Measurements from ENCODE around the gene ERCC6L2. TPM values are rescaled to one million over a fixed set of nuclear protein-coding genes. Genes with fewer than 3 reads are reported as not detected.

Gene ERCC6L2
- total and polyA plus RNA-seq, 10 of the 15 experiments (the other 5 are each of a cell fraction or from before 2014, with no cell fraction given), result 8.1 to 45.0 (median 22.6) TPM

DNA sequence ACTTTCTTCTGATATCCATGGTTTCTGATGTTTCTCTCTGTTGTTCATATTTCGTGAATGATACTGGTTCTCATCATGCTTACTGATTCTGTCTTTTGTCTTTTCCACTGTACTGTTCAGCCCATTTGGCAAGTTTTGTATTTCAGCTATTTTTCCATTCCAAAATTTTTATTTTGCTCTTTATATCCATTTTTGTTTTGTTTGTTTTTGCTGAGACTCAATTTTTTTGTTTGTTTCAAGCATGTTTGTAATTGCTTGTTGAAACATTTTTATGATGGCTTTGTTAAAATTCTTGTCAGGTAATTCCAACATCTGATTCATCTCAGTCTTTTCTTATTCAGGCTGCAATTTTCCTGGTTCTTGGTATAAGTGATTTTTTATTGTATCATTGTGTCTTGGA, 64.0 kb downstream of the ERCC6L2 start (continued):
- TF ChIP-seq, protein P1, sequence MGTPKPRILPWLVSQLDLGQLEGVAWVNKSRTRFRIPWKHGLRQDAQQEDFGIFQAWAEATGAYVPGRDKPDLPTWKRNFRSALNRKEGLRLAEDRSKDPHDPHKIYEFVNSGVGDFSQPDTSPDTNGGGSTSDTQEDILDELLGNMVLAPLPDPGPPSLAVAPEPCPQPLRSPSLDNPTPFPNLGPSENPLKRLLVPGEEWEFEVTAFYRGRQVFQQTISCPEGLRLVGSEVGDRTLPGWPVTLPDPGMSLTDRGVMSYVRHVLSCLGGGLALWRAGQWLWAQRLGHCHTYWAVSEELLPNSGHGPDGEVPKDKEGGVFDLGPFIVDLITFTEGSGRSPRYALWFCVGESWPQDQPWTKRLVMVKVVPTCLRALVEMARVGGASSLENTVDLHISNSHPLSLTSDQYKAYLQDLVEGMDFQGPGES (IDR thresholded peaks at IDR 0.05), result no peak
- TF ChIP-seq, protein P2, sequence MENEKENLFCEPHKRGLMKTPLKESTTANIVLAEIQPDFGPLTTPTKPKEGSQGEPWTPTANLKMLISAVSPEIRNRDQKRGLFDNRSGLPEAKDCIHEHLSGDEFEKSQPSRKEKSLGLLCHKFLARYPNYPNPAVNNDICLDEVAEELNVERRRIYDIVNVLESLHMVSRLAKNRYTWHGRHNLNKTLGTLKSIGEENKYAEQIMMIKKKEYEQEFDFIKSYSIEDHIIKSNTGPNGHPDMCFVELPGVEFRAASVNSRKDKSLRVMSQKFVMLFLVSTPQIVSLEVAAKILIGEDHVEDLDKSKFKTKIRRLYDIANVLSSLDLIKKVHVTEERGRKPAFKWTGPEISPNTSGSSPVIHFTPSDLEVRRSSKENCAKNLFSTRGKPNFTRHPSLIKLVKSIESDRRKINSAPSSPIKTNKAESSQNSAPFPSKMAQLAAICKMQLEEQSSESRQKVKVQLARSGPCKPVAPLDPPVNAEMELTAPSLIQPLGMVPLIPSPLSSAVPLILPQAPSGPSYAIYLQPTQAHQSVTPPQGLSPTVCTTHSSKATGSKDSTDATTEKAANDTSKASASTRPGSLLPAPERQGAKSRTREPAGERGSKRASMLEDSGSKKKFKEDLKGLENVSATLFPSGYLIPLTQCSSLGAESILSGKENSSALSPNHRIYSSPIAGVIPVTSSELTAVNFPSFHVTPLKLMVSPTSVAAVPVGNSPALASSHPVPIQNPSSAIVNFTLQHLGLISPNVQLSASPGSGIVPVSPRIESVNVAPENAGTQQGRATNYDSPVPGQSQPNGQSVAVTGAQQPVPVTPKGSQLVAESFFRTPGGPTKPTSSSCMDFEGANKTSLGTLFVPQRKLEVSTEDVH (IDR thresholded peaks at IDR 0.05; ENCODE audit: low read depth, partially characterized antibody), result no peak
- TF ChIP-seq HDGF (IDR thresholded peaks at IDR 0.05) (no peak), SMC3 (IDR thresholded peaks at IDR 0.05; ENCODE audit: borderline replicate concordance, low read length) (no peak), RCOR1 (conservative IDR thresholded peaks at IDR 0.05; ENCODE audit: low read depth, low read length) (no peak), SMAD1 (IDR thresholded peaks at IDR 0.05; ENCODE audit: low read depth, partially characterized antibody) (no peak), ZNF207 (IDR thresholded peaks at IDR 0.05; ENCODE audit: borderline replicate concordance) (no peak)
- TF ChIP-seq, protein P3, sequence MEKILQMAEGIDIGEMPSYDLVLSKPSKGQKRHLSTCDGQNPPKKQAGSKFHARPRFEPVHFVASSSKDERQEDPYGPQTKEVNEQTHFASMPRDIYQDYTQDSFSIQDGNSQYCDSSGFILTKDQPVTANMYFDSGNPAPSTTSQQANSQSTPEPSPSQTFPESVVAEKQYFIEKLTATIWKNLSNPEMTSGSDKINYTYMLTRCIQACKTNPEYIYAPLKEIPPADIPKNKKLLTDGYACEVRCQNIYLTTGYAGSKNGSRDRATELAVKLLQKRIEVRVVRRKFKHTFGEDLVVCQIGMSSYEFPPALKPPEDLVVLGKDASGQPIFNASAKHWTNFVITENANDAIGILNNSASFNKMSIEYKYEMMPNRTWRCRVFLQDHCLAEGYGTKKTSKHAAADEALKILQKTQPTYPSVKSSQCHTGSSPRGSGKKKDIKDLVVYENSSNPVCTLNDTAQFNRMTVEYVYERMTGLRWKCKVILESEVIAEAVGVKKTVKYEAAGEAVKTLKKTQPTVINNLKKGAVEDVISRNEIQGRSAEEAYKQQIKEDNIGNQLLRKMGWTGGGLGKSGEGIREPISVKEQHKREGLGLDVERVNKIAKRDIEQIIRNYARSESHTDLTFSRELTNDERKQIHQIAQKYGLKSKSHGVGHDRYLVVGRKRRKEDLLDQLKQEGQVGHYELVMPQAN (conservative IDR thresholded peaks at IDR 0.05), result no peak

Measured in GM12878 (cell line).